H1 (cell line): ENCODE results near the gene NCBP2. TPM values are rescaled to one million over a fixed set of nuclear protein-coding genes. Genes with fewer than 3 reads are reported as not detected.

Experiments used
- CBX5 ChIP-seq: fragments of 300-800, 300-1000 bp; sonication (generic); IDR thresholded peaks from 2 replicates; pipeline ENCODE4 v1.7.1; 2016; ENCODE audit warnings: antibody characterized with exemption, low read length, low read depth
- polyA plus RNA-seq, 7 experiments: library from polyadenylated mRNA; depleted of rRNA in 3 of 7; stranded (reverse) in 5 of 7; unstranded in 2 of 7; fragments of >200 nt in 5 of 7; fragments of 200-250 nt in 2 of 7; gene quantifications; 1 replicate in 5 of 7; 2 replicates in 1 of 7; 4 replicates in 1 of 7; pipeline versions ENCODE4 v1.2.1 to v1.2.3, GENCODE V29; 2011 to 2013; ENCODE audit warnings: missing spikeins in 2 of 7, mixed read lengths in 2 of 7
- total RNA-seq: library from RNA; stranded (reverse); fragmentation: NEBNext Ultra II Directional; extraction: Animal tissue kit (Norgen Biotek cat#: 25700); gene quantifications from 2 replicates; pipeline ENCODE4 v1.2.1, GENCODE V29; 2021

Gene NCBP2
- total and polyA plus RNA-seq, 2 of the 8 experiments (the other 6 are each of a cell fraction or from before 2014, with no cell fraction given): 34.1 to 100 TPM

GRCh38 chr3:196894557-196895295 lies 47.6 kb downstream of the NCBP2 start (continued):
- no peak for TF ChIP-seq CBX5
